Posterior vena cava (tissue), 2 donors: ENCODE results near the gene F12. TPM values are rescaled to one million over a fixed set of nuclear protein-coding genes. Genes with fewer than 3 reads are reported as not detected.

Source experiments
- DNase-seq: peaks from one replicate; pipeline ENCODE4 v3.0.0-alpha.2; 2020; ENCODE audit warnings: low spot score
- intact Hi-C, 2 donors: fragments of 100-400 bp; cut with DNase I; formaldehyde crosslinking; loops; one replicate each; pipeline versions ENCODE4 v1.14.1 to v1.14.2; 2022 to 2023
- total RNA-seq, 2 donors: library from RNA; stranded (reverse); fragmentation: NEBNext Ultra II Directional; extraction: Animal tissue kit (Norgen Biotek cat#: 25700); gene quantifications; one replicate each; pipeline ENCODE4 v1.2.1, GENCODE V29; 2021
- donor health status: DM: yes; HTN: yes; CAD: no.
- donor health status: DM: yes; HTN: yes; CAD: no.

The F12 gene
- total RNA-seq, 2 donors from 2014 or later = 0.38 to 0.93 TPM

DNA sequence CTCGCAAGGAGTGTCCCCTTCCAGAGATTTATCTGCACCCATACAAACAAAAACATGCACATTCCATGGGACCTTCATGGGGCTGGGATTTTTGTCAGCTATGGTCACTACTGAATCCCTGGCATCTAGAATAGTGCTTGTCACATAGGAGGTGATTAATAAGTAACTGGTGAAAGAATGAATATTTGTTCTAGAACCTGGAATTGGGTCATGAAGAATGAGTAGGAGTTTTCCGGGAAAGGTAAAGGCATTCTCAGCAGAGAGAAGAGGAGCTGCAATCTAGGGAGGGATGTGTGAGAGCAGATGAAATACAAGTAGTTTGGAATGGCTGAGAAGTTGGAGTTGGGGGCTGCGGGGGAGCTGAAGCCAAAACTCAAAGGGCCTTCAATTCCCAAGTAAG lies 55.1 kb downstream of the F12 start:
- DNase-seq = no peak
- intact Hi-C loops = no loop called here

DNA sequence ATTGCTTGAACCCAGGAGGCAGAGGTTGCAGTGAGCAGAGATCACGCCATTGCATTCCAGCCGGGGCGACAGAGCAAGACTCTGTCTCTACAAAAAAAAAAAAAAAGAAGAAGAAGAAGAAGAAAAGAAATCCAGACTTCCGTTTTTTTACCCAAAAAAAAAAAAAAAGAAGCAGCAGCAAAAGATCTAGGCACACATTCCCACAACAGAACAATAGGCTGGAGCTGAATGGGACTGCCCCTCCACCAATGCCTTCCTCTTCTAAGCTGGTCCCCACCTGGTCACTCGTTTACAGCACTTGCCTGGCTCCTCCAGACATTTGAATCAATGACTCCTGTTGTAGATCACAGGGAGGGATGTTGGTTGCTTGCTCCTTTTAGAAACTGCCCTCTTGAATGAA lies 56.3 kb downstream of the F12 start:
- intact Hi-C loops = no loop called here
- DNase-seq = no peak

Other genes with a start within 250 kb of the F12 start
- 10 to 100 TPM; 17.4 to 18.6 TPM for gene RAB24, start 105.8 kb downstream of the F12 start, total RNA-seq
- gene PRELID1, start 105.8 kb downstream of the F12 start, total RNA-seq = 10 to 100 TPM; 81.8 to 91.9 TPM
- gene MXD3, start 97.7 kb downstream of the F12 start, total RNA-seq = 1 to 10 TPM; 5.4 to 6.1 TPM
- gene LMAN2, start 57.9 kb downstream of the F12 start, total RNA-seq = 10 to 100 TPM; 72.4 to 95.7 TPM
- 10 to 100 TPM; 11.3 to 13.4 TPM for gene RGS14, start 51.6 kb downstream of the F12 start, total RNA-seq
- not detected for gene SLC34A1, start 25.1 kb downstream of the F12 start, total RNA-seq
- not detected for gene PFN3, start 8.9 kb downstream of the F12 start, total RNA-seq
- 10 to 100 TPM; 22.9 to 28.2 TPM for gene GRK6, start 17.1 kb upstream of the F12 start, total RNA-seq
- 1 to 10 TPM in 1 of 2 donors, under 1 TPM in 1; 0.79 to 2.0 TPM for gene PRR7, start 37.2 kb upstream of the F12 start, total RNA-seq
- 100 to 1,000 TPM in 1 of 2 donors, 10 to 100 TPM in 1; 94.9 to 121 TPM for gene DBN1, start 64.1 kb upstream of the F12 start, total RNA-seq
- gene PDLIM7, start 88.0 kb upstream of the F12 start, total RNA-seq = 100 to 1,000 TPM; 448 to 580 TPM
- gene DOK3, start 100.3 kb upstream of the F12 start, total RNA-seq = 10 to 100 TPM in 1 of 2 donors, 1 to 10 TPM in 1; 8.0 to 19.2 TPM
- gene DDX41, start 107.4 kb upstream of the F12 start, total RNA-seq = 10 to 100 TPM; 52.1 to 52.6 TPM
- 10 to 100 TPM; 33.6 to 36.5 TPM for gene FAM193B, start 145.0 kb upstream of the F12 start, total RNA-seq
- gene TMED9, start 182.6 kb upstream of the F12 start, total RNA-seq = 100 to 1,000 TPM; 117 TPM
- gene B4GALT7, start 190.6 kb upstream of the F12 start, total RNA-seq = 10 to 100 TPM; 17.1 to 17.6 TPM